HG03139 (cell line): ENCODE data around the gene HTR3B.
"Not testable (repeated sequence)": the region's sequence is repeated elsewhere in the genome, so short reads cannot be mapped to it uniquely, and the experiment has no call there.

Experiments used
- ATAC-seq: cut with Tn5 transposase; IDR thresholded peaks from one replicate; pipeline ENCODE4 v1.9.1; 2021; ENCODE audit not compliant: unreplicated experiment

Gene HTR3B, protein sequence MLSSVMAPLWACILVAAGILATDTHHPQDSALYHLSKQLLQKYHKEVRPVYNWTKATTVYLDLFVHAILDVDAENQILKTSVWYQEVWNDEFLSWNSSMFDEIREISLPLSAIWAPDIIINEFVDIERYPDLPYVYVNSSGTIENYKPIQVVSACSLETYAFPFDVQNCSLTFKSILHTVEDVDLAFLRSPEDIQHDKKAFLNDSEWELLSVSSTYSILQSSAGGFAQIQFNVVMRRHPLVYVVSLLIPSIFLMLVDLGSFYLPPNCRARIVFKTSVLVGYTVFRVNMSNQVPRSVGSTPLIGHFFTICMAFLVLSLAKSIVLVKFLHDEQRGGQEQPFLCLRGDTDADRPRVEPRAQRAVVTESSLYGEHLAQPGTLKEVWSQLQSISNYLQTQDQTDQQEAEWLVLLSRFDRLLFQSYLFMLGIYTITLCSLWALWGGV

GRCh38 chr11:113904379-113905101, at the start of gene HTR3B:
HTR3B (plus strand) TSS chr11:113904796; CDS start chr11:113904934, 138 bp downstream.
- no peak for ATAC-seq

DNA sequence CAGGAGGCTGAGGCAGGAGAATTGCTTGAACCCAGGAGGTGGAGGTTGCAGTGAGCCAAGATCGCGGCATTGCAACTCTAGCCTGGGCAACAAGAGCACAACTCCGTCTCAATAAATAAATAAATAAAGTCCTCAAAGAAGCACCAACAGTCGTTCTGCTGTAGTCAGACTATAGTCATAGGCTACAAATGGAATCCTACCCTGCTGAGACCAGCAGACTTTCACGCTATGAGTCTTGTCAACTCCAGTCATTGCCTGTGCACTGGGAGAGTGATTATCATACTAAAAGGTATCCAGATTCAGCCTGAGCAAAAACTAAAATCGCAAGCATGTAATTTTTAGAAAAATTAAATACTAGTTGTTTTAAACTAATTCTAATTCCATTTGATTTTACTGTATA, 48.8 kb upstream of the HTR3B start:
- no peak for ATAC-seq

DNA sequence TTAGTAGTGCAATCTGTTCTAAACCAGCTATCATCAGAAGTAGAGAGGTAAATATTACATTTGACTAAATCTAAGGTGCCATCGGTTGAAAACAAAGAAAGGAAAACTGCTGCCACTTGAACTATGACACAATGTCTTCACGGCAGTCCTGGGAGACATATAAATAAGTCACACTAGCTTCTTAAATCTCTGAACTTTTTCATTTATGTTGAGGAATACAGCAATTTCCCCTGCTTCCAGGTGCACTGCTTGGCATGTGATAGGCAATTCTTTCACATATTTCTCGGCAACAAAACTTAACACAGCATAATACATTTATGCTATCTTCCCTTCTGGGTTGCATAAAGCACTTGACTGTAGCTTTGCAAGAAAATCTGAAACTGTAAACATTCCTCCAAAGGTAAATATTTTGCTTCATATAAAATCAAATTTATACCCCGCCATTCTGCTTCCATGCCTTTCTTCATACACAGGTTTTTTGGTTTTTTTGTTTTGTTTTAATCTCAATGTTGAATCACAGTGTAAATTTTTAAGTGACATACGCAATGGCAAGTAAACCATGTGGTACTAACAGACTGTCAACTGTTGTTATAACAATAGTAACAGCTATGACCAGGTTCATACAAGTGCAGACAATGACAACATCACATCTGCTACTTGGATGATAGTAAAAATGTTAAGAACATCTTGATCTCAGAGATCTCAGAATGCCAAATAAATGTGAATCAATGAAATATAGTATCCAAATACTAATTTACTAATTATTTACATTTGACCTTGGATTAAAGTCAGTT, 47.4 kb upstream of the HTR3B start:
- no peak for ATAC-seq

GRCh38 chr11:113859665-113860064, 44.9 kb upstream of the HTR3B start:
- ATAC-seq, result no peak

DNA sequence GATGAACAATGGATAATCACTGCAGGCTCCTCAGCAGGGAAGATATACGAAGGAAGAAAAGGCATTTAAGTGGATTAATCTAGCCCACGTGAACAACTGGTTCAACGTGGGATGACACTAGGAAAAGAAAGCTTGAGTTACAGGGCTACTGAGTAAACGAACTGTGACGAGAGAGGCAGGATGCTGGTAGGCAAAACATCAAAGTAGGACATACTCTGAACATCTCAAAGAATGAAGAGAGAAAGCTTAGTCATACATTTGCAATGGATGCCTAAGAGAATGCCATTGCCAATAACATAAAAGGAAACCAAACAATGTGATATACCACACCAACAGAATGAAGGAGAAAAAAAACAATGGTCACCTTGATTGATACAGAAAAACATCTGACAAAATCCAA, 42.2 kb upstream of the HTR3B start:
- no peak for ATAC-seq

DNA sequence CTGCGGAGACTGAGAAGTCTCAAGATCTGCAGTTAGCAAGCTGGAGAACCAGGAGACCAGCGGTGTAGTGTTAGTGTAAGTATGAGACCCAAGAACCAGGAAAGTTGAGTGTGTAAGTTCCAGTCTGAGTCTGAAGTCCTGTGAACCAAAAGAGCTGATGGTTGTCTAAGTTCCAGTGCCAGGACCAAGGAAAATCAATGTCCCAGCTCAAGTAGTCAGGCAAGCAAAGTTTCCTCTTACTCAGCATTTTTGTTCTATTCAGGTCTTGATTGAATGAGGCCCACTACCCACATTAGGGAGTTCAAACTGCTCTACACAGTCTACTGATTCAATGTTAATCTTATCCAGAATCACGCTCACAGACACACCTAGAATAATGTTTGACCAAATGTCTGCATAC, 40.2 kb upstream of the HTR3B start:
- ATAC-seq, result no peak

DNA sequence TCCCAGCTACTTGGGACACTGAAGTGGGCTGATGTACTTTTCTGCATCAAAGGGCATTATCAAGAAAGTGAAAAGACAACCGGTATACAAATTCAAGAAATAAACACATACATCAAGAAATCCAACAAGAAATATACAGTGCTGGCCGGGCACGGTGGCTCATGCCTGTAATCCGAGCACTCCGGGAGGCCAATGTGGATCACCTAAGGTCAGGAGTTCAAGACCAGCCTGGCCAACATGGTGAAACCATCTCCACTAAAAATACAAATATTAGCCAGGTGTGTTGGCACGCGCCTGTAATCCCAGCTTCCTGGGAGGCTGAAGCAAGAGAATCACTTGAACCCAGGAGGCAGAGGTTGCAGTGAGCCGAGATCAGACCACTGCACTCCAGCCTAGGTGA, 38.7 kb upstream of the HTR3B start:
- ATAC-seq, result no peak

DNA sequence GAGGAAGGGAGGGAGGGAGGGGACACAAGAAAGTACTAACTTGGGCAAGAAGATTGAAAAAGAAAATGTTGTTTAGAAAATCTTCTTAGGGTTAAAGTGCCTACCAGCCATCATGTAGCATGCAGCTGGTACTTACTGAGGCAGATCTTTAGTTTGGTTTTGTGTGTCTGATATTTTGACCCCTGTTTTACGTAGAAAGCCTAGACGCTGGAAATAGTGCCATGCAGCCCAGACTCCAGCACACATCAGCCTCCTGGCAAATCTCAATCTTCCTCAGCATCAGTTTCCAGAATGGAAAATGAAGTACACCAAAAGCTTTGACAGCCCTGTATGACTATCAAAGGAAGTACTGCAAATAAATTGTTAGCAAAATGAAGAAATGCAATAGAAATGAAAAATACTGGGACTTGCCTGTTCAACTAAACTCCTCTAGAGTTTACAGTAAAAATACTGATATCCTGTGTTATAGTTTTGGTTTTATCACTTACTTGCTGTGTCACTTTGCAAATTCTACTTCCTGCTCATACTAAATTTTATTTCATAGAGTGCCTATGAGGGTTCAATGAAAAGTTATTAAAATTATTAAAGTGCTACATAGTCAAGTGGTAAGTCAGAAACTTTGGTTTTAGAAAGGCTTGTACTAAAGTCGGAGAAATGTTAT, 36.6 kb upstream of the HTR3B start:
- ATAC-seq, result no peak

DNA sequence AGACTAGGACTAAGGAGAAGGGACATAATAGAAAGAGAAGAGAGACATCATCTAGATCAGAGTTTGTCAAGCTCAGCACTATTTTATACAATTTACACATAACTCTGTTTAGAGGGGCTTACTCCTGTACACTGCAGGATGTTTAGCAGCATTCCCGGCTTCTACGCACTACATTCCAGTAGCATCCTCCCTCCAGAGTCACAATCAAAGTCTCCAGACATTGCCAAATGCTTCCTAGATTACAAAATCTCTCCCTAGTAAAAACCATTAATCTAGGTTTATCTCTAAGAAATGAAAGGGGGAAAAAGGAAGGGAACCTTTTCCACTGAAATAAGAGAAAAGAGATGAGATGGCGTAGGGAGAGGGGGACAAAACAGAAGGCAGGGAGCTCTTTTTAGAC, 33.3 kb upstream of the HTR3B start:
- no peak for ATAC-seq

- no peak for ATAC-seq
Measured at GRCh38 chr11:113873236-113873626, 31.4 kb upstream of the HTR3B start.

DNA sequence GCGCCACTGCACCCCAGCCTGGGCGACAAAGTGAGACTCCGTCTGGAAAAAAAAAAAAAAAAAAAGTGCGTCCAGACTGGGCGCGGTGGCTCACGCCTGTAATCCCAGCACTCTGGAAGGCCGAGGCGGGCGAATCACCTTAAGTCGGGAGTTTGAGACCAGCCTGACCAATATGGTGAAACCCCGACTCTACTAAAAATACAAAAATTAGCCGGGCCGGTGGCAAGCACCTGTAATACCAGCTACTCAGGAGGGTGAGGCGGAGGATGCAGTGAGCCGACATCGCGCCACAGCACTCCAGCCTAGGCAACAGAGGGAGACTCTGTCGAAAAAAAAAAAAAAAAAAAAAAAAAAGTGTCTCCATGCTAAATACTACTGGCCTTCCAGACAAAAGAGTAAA, 30.5 kb upstream of the HTR3B start:
- no peak for ATAC-seq

- ATAC-seq, result peak; percentile 32
Measured at GRCh38 chr11:113874581-113875233, 29.9 kb upstream of the HTR3B start.

DNA sequence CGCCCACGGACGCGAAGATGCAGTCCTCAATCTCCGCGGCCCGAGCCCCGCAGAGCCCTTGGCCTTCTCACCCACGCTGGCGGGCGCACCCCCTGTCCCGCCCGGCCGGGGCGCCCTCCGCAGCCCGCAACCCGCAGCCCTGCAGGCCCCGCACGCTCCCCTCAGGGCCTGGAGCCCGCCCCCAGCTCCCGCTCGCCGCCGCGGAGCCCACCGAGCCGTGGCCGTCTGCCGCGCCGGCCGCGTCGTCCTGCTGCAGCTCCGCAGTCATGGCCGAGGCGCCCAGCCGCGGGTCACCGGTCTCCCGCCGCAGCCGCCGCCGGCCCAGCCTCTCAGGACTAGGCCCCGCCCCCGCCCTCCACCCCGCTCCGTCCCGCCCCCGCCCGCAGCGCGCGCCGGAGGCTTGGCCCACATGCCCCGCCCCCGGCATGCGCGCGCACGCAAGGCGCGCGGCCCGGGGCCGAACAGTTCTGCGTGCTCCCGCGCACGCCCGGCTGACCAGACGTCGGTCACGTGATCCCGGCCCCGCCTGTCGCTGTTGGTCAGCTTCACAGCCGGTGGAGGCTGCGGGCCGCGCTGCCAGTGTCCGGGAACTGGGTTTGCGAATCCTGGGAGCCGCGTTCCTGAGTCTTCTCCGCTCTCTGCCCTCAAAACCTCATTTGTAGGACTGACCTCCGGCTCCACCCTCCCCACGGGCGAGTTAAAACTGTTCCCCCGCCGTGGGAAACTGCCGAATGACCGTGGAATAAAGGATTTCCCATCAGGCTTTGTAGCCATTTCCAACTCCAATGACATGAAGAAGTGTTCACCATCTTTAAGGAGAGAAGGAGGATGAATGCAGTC, 29.1 kb upstream of the HTR3B start, which contains the start of gene USP28:
USP28 (minus strand) TSS at position 339 of the 840 bp plus-strand sequence; CDS start at position 268, 71 bp downstream.
- ATAC-seq, result peak; percentile 82

DNA sequence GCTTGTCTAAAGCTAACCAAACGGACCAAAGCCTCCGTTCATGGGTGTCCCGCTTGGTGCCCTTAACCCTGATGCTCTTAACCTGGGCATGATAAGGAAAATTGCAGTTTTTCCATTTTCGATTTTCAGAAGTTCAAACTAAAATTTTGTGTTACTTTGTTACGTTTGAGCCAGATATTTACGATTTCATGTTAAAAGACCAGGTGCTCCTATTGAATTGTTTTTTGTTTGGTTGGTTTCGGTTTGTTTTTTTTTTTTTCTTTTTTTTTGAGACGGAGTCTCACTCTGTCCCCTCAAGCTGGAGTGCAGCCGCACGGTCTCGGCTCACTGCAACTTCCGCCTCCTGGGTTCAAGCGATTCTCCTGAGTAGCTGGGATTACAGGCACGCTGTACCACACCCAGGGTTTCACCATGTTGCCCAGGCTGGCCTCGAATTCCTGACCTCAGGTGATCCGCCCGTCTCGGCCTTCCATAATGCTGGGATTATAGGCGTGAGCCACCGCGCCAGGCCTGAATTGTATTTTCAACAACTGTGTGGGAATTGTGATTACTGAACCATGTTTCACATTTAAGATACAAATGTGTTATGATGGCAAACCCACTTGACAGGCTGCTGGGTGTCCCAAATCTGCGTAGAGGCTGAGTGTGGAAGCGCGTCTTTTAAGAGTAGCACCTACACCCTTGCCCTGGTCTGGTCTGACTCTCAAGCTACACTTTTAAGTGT, 28.4 kb upstream of the HTR3B start:
- no peak for ATAC-seq

DNA sequence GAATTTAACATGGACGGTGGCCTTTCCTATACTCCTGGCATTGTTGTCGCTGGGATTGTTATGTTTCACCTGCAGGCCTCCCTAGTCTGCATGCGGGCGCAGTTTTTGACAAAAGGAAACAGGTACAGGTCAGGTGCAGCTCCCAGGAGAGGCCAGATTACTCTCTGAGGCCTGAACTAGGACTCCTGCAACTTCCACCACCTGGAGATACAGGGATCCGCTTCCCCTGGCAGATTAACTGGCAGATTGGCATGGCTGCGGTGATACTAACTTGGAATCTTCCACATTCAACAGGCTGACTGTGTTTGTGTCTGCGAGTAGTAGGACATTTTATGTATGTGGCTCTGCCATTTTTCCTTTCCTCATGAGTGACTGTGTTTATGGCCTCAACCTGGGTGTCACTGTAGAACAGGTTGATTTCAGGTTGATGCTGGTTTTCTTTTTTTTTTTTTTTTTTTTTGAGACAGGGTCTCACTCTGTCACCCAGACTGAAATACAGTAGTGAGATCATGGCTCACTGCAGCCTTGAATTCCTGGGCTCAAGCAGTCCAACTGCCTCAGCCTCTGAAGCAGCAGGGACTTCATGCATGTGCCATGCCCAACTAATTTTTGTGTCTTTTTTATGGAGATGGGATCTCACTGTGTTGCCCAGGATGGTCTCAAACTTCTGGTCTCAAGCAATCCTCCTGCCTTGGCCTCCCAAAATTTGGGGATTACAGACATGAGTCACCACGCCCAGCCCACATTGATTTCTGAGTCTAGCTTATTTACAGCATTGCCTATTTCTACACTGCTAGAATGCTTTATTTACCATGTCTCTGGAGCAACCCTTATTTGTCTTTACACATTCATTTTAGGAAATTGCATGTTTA, 27.6 kb upstream of the HTR3B start:
- ATAC-seq, result no peak

DNA sequence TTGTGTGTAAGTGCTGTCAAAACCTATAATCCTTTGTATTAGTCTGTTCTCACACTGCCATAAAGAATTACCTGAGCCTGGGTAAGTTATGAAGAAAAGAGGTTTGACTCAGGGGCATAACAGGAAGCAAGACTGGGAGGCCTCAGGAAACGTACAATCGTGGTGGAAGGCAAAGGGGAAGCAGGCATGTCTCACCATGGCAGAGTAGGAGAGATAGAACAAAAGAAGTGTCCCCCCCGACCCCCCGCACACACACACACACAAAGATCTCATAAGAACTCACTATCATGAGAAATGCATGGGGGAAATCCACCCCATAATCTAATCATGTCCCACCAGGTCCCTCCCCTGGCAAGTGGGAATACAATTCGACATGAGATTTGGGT, 26.9 kb upstream of the HTR3B start:
- ATAC-seq, result no peak

DNA sequence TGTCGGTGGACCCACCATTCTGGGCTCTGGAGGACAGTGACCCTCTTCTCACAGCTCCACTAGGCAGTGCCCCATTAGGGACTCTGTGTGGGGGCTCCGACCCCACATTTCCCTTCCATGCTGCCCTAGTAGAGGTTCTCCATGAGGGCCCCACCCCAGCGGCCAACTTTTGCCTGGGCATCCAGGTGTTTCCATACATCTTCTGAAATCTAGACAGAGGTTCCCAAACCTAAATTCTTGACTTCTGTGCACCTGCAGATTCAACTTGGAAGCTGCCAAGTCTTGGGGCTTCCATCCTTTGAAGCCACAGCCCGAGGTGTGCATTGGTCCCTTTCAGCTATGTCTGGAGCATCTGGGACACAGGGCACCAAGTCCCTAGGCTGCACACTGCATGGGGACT, 25.1 kb upstream of the HTR3B start:
- ATAC-seq, result not testable (repeated sequence)

GRCh38 chr11:113880971-113881370, 23.6 kb upstream of the HTR3B start:
- ATAC-seq, result no peak
